ENCODE data around the gene C7orf25.

Gene C7orf25

GRCh38 chr7:42929449-42929848, 17.6 kb upstream of the C7orf25 start:
- TF ChIP-seq, protein P1, sequence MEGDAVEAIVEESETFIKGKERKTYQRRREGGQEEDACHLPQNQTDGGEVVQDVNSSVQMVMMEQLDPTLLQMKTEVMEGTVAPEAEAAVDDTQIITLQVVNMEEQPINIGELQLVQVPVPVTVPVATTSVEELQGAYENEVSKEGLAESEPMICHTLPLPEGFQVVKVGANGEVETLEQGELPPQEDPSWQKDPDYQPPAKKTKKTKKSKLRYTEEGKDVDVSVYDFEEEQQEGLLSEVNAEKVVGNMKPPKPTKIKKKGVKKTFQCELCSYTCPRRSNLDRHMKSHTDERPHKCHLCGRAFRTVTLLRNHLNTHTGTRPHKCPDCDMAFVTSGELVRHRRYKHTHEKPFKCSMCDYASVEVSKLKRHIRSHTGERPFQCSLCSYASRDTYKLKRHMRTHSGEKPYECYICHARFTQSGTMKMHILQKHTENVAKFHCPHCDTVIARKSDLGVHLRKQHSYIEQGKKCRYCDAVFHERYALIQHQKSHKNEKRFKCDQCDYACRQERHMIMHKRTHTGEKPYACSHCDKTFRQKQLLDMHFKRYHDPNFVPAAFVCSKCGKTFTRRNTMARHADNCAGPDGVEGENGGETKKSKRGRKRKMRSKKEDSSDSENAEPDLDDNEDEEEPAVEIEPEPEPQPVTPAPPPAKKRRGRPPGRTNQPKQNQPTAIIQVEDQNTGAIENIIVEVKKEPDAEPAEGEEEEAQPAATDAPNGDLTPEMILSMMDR (IDR thresholded peaks at IDR 0.05): no peak
- TF ChIP-seq ZFX (IDR thresholded peaks at IDR 0.05; ENCODE audit: borderline replicate concordance): no peak
- no peak overlapping the region for H3K27ac ChIP-seq

DNA sequence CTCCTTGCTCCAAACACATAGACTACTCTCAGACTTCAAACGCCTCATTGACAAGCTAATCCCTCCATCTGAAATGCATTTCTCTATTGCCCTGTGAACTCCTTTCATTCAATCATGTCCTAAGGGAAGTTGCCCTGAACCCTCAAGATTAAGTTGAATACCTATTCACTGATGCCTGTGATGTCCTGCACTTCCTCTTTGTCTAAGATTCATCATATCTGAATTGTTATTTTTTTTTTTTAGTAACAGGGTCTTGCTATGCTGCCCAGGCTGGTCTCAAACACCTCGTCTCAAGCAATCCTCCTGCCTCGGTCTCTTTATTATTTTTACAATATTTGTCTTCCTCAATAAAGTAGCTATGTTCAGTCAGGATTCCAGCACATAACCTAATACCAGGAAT, 16.9 kb upstream of the C7orf25 start:
- H3K27ac ChIP-seq: no peak overlapping the region
- TF ChIP-seq, protein P1 (IDR thresholded peaks at IDR 0.05): no peak
- no peak for TF ChIP-seq ZFX (IDR thresholded peaks at IDR 0.05; ENCODE audit: borderline replicate concordance)

- TF ChIP-seq, protein P1 (IDR thresholded peaks at IDR 0.05): no peak
- TF ChIP-seq ZFX (IDR thresholded peaks at IDR 0.05; ENCODE audit: borderline replicate concordance): no peak
- no peak overlapping the region for H3K27ac ChIP-seq
Measured at GRCh38 chr7:42926204-42926603, 14.3 kb upstream of the C7orf25 start.

DNA sequence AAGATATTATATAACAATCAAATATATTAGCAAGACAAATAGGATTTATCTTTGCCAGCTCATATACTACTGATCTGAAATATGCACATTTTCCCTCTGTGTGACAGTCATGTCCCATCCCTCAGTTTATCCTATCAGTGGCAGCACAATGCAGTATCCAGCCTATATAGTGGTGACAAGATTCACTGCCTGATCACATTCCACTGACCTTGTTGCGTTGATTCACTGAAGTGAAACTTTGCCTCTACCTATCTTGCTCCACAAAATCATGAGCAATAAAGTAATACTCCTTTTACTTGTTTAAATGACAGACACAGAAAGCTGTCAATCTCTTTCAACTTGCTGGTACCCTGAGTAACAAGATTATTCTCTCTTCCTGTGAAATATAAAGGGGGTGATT, 13.8 kb upstream of the C7orf25 start:
- TF ChIP-seq, protein P1 (IDR thresholded peaks at IDR 0.05): no peak
- no peak for TF ChIP-seq ZFX (IDR thresholded peaks at IDR 0.05; ENCODE audit: borderline replicate concordance)
- H3K27ac ChIP-seq: no peak overlapping the region

DNA sequence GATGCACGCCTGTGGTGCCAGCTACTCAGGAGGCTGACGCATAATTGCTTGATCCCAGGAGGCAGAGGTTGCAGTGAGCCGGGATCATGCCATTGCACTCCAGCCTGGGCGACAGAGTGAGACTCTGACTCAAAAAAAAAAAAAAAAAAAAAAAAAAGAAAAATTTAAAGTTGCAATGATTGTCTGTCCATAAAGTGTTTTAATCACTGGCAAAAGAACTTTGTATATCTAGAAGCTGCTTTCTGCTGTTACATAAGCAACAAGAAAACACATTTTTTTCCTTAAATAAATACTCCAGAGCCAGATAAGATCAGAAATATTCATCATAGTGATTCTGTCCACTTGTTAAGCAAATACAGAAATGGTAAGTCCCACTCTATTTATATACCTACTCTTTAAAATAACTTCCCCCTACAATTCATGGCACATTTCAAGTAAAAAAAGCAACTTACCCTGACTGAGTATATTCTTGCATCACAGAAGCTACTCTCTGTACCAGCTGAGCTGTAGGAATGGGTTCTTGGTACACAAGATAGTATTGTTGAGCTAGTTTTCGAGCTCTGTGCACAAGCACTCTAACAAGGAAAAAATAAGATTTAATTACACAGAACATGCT, 12.5 kb upstream of the C7orf25 start:
- no peak overlapping the region for H3K27ac ChIP-seq
- TF ChIP-seq, protein P1 (IDR thresholded peaks at IDR 0.05): no peak
- no peak for TF ChIP-seq ZFX (IDR thresholded peaks at IDR 0.05; ENCODE audit: borderline replicate concordance)

- H3K27ac ChIP-seq: no peak overlapping the region
- TF ChIP-seq, protein P1 (IDR thresholded peaks at IDR 0.05): no peak
- no peak for TF ChIP-seq ZFX (IDR thresholded peaks at IDR 0.05; ENCODE audit: borderline replicate concordance)
Measured at GRCh38 chr7:42922017-42922753, 10.3 kb upstream of the C7orf25 start.

DNA sequence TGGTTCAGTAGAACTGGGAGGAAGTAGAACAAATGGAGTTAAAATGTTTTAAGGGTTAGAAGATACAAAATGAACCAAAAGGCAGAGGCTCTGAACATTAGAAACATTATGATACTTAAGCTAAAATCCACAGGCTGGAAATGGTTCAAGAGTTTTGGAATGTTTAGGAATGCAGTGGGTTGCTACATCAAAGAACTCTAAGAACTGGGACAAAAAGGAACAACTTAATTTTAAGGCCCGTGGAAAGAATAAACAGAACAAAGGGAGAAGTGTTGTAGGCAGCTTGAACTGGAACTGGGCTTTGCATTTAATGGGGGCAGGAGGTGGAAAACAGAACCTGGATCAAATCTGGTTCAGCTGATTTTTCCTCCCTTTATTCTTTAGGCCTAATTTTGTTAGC, 3.5 kb upstream of the C7orf25 start:
- no peak overlapping the region for H3K27ac ChIP-seq
- TF ChIP-seq ZFX (IDR thresholded peaks at IDR 0.05; ENCODE audit: borderline replicate concordance): no peak
- TF ChIP-seq, protein P1 (IDR thresholded peaks at IDR 0.05): no peak
